ENCODE measurements around the gene ZMYND8.

The ZMYND8 gene

GRCh38 chr20:47175493-47175892, 181.0 kb downstream of the ZMYND8 start:
- Histone ChIP-seq H3K27me3 (ENCODE audit: insufficient read depth, poor library complexity, severe bottlenecking) (no peaks in the 10 kb centered on the region), H3K27ac (ENCODE audit: poor library complexity, severe bottlenecking) (no peak overlapping the region)
- no peak for ATAC-seq (ENCODE audit: low read depth)

DNA sequence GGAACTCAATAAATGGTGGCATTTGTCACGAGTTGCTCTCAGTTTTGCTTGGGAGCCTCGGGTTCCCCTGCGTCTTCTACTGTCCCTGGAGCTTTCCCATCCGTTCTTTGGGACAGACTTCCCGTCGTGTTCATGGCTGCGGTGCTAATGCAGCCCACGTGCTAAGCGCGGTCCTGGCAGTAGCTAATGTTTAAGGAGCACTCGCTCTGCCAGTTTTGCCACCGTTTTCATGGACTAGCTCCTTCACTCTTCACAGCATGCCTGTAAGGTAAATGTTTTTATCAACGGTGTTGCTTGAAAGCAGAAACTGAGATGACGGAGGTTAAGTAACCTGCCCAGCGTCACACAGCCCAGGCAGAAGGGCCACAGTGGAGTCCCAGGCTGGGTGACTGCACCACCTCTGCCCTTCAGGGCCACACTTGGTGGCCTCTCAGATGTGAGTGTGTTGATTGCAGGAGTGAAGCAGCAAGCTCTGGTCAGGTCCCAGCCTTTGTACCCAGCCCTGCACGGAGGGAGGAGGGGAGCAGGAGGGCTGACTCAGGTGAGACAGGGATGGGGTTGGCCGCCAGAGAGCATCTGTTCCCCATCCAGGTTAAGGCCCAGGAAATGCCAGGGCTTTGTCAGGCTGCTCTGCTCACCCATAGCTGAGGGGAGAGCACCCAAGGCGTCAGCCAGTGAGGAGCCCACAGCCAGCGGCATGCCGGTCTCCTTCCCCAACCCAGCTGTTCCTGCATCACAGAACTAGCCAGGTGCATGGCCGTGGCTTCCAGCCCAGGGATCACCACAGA, 181.8 kb downstream of the ZMYND8 start:
- peak; percentile 43 for ATAC-seq (ENCODE audit: low read depth)
- no peaks in the 10 kb centered on the region for H3K4me1 ChIP-seq (ENCODE audit: insufficient read depth, poor library complexity, severe bottlenecking)
- H3K9me3 ChIP-seq (ENCODE audit: severe bottlenecking), result no peaks in the 10 kb centered on the region
- no peaks in the 10 kb centered on the region for H3K27me3 ChIP-seq (ENCODE audit: insufficient read depth, poor library complexity, severe bottlenecking)
- no peak for TF ChIP-seq CTCF (IDR thresholded peaks at IDR 0.05; ENCODE audit: poor library complexity, severe bottlenecking)
- no peaks in the 10 kb centered on the region for H3K36me3 ChIP-seq (ENCODE audit: low read depth)
- no peak overlapping the region for H3K4me3 ChIP-seq (ENCODE audit: severe bottlenecking)
- no peak overlapping the region for H3K27ac ChIP-seq (ENCODE audit: poor library complexity, severe bottlenecking)
- DNase-seq (ENCODE audit: low spot score), result no peak

More at GRCh38 chr20:47175493-47175892, 181.0 kb downstream of the ZMYND8 start:
- Histone ChIP-seq H3K9me3 (ENCODE audit: severe bottlenecking) (no peaks in the 10 kb centered on the region), H3K36me3 (ENCODE audit: low read depth) (no peaks in the 10 kb centered on the region), H3K4me1 (ENCODE audit: insufficient read depth, poor library complexity, severe bottlenecking) (no peaks in the 10 kb centered on the region), H3K4me3 (ENCODE audit: severe bottlenecking) (no peak overlapping the region)
- TF ChIP-seq CTCF (IDR thresholded peaks at IDR 0.05; ENCODE audit: poor library complexity, severe bottlenecking), result no peak
- no peak for DNase-seq (ENCODE audit: low spot score)

- DNase-seq (ENCODE audit: low spot score), result no peak
- Histone ChIP-seq H3K27me3 (ENCODE audit: insufficient read depth, poor library complexity, severe bottlenecking) (no peaks in the 10 kb centered on the region), H3K4me3 (ENCODE audit: severe bottlenecking) (no peak overlapping the region), H3K4me1 (ENCODE audit: insufficient read depth, poor library complexity, severe bottlenecking) (no peaks in the 10 kb centered on the region), H3K27ac (ENCODE audit: poor library complexity, severe bottlenecking) (no peak overlapping the region), H3K36me3 (ENCODE audit: low read depth) (no peaks in the 10 kb centered on the region), H3K9me3 (ENCODE audit: severe bottlenecking) (no peaks in the 10 kb centered on the region)
- ATAC-seq (ENCODE audit: low read depth), result no peak
- peak; percentile 29 for TF ChIP-seq CTCF (IDR thresholded peaks at IDR 0.05; ENCODE audit: poor library complexity, severe bottlenecking)
These were observed 182.8 kb downstream of the ZMYND8 start for GRCh38 chr20:47173596-47174216.

- no peaks in the 10 kb centered on the region for H3K36me3 ChIP-seq (ENCODE audit: low read depth)
- no peak overlapping the region for H3K4me3 ChIP-seq (ENCODE audit: severe bottlenecking)
- H3K27me3 ChIP-seq (ENCODE audit: insufficient read depth, poor library complexity, severe bottlenecking), result no peaks in the 10 kb centered on the region
- H3K9me3 ChIP-seq (ENCODE audit: severe bottlenecking), result no peaks in the 10 kb centered on the region
- no peak overlapping the region for H3K27ac ChIP-seq (ENCODE audit: poor library complexity, severe bottlenecking)
- no peak; the same call in 2 of the 3 replicates for ATAC-seq (ENCODE audit: low read depth)
- DNase-seq (ENCODE audit: low spot score), result peak; percentile 84
- H3K4me1 ChIP-seq (ENCODE audit: insufficient read depth, poor library complexity, severe bottlenecking), result no peaks in the 10 kb centered on the region
- no peak for TF ChIP-seq CTCF (IDR thresholded peaks at IDR 0.05; ENCODE audit: poor library complexity, severe bottlenecking)
These were observed 183.9 kb downstream of the ZMYND8 start for GRCh38 chr20:47172579-47172978.

DNA sequence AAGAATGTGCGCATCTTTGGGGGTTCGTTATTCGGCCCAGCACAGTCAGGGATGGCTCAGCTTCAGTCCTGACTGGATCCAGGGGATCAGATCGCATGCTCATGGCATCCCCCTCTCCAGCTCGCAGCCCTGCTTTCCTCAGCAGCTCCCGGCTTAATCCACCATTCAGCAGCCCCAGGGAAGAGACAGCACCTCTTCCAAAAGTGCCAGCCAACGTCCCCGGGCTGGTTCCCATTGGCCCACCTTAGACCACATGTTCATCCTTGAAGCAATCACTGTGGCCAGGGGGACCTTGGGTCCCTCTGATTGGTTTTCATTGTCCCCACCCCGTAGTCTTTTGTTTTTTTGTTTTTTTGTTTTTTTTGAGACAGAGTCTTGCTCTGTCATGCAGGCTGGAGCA, 188.7 kb downstream of the ZMYND8 start:
- DNase-seq (ENCODE audit: low spot score) (no peak), ATAC-seq (ENCODE audit: low read depth) (no peak)
- no peak overlapping the region for H3K4me3 ChIP-seq (ENCODE audit: severe bottlenecking)
- no peak overlapping the region for H3K27ac ChIP-seq (ENCODE audit: poor library complexity, severe bottlenecking)
- TF ChIP-seq CTCF (IDR thresholded peaks at IDR 0.05; ENCODE audit: poor library complexity, severe bottlenecking), result no peak
- no peaks in the 10 kb centered on the region for H3K4me1 ChIP-seq (ENCODE audit: insufficient read depth, poor library complexity, severe bottlenecking)
- no peaks in the 10 kb centered on the region for H3K36me3 ChIP-seq (ENCODE audit: low read depth)
- no peaks in the 10 kb centered on the region for H3K9me3 ChIP-seq (ENCODE audit: severe bottlenecking)
- H3K27me3 ChIP-seq (ENCODE audit: insufficient read depth, poor library complexity, severe bottlenecking), result no peaks in the 10 kb centered on the region

Measured in RWPE2 (cell line).